Measurements from ENCODE around the gene ZNF584.
A peak's percentile ranks its signal among the peaks of the same experiment; 100 is the strongest.
"Not testable (repeated sequence)": the region's sequence is repeated elsewhere in the genome, so short reads cannot be mapped to it uniquely, and the experiment has no call there.

The ZNF584 gene

GRCh38 chr19:58386576-58387337, 21.7 kb upstream of the ZNF584 start, which contains the start of gene RPS5:
Gene RPS5, plus strand, starts transcription at chr19:58387269. Its CDS starts 869 bp downstream, at chr19:58388138.
- peak; percentile 74 to 98 for DNase-seq

- peak in 1 of 2 donors; percentile 64 for DNase-seq
These were observed 20.9 kb upstream of the ZNF584 start for GRCh38 chr19:58387338-58388174.

GRCh38 chr19:58388175-58388526, 20.3 kb upstream of the ZNF584 start:
- DNase-seq: no peak

GRCh38 chr19:58392945-58393724, 15.3 kb upstream of the ZNF584 start:
- no peak for DNase-seq

- no peak for DNase-seq
These were observed 14.8 kb upstream of the ZNF584 start for GRCh38 chr19:58393725-58394033.

GRCh38 chr19:58394821-58395219, 13.6 kb upstream of the ZNF584 start:
- no peak for DNase-seq

- no peak for DNase-seq
These were observed 13.1 kb upstream of the ZNF584 start, which contains the start of gene RNF225 for GRCh38 chr19:58395220-58395978. Gene RNF225, plus strand, starts transcription at chr19:58395656. Its CDS starts 434 bp downstream, at chr19:58396090.

- no peak for DNase-seq
These were observed 12.3 kb upstream of the ZNF584 start for GRCh38 chr19:58395979-58396627.

GRCh38 chr19:58396691-58397532, 11.5 kb upstream of the ZNF584 start:
- no peak for DNase-seq

- DNase-seq: no peak
These were observed 10.9 kb upstream of the ZNF584 start for GRCh38 chr19:58397533-58398037.

- DNase-seq: no peak
These were observed 10.4 kb upstream of the ZNF584 start for GRCh38 chr19:58398087-58398486.

- DNase-seq: no peak
These were observed 9.9 kb upstream of the ZNF584 start for GRCh38 chr19:58398545-58398944.

GRCh38 chr19:58399903-58400302, 8.5 kb upstream of the ZNF584 start:
- no peak for DNase-seq

- DNase-seq: no peak
These were observed 8.0 kb upstream of the ZNF584 start for GRCh38 chr19:58400316-58400915.

- peak; percentile 94 to 97 for DNase-seq
These were observed 7.3 kb upstream of the ZNF584 start for GRCh38 chr19:58400916-58401839.

- no peak for DNase-seq
These were observed 6.5 kb upstream of the ZNF584 start for GRCh38 chr19:58401840-58402421.

GRCh38 chr19:58403920-58404478, 4.5 kb upstream of the ZNF584 start:
- not testable (repeated sequence) for DNase-seq

Data from bone marrow (tissue), 2 donors.